Stimulated activated CD4-positive, alpha-beta T cell treated with anti-CD3 and anti-CD28 coated beads, Interleukin-15, amount 100 ng/mL, for 1 hour (primary cell): ENCODE measurements around the gene FOXB2.
"Not testable (repeated sequence)": the region's sequence is repeated elsewhere in the genome, so short reads cannot be mapped to it uniquely, and the experiment has no call there.

ENCODE experiments used
- DNase-seq, 2 donors: peaks; one replicate each; pipeline ENCODE4 v3.0.0-alpha.2; 2020; ENCODE audit warnings: low read depth in 1 of 2, low spot score in 1 of 2

The FOXB2 gene

DNA sequence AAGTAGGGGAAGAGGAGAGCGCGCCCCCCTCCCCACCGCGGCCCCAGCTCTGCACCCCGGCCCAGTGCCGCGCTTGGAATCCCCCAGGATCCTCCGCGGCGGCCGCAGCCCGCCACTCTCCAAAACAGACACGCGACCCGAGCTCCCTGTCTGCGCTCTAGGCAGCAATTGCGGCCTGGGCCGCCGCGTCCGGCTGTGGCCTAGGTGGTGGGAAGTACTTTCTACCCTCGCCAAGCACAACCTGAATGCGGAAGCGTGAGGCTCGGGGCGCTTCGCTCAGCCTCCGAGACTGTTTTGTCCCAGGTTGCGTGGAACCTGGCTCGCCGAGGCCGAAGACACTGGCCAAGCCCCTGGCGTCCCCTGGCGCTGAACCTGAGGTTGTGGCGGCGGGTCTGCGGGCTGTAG, 3.3 kb upstream of the FOXB2 start:
- no peak for DNase-seq

DNA sequence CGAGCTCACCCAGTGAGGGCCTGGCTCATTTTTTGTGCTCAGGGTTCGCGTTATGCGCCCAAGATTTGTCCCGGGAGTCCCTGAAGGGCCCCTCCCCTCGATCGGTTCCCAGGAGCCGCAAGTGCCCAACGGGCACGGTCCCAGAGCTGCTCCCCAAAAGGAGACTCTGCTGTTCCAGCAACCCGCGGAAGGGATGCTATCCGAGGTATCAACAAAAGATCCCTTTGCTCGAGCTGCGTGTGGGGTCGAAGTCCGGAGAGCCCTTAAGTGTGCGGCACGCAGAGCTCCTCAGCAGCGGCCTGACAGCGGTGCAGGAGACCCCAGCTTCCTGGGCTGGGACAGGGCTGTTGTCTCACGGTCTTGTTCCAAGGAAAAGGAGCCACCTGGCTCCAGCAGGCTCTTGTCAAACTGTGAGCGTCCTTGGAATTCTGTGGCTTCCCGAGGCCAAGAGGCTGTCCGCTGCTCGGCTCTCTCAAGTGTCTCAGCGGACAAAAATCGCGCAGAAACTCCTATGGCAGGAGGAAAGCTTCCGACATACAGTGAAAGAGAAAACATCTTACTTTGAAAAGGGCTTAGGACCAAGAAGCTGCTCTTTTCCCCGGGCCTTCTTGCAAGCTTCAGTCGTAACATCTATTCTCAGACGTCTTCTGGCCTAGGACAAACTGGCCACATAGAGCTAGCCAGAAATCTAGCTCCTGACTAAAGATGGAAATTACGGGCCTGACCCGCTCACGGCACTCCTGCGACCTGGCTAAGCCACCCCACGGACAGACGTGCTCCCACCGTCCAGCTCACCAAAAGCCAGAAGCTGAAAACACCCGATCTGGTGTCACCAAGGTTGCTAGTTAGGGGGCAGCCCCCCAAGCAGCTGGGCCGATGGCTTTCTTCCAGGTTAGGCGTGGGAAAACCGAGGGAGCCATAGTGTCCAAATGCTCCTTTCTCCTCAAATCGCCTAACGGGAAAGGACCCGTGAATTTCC, 2.6 kb upstream of the FOXB2 start:
- DNase-seq: no peak

DNA sequence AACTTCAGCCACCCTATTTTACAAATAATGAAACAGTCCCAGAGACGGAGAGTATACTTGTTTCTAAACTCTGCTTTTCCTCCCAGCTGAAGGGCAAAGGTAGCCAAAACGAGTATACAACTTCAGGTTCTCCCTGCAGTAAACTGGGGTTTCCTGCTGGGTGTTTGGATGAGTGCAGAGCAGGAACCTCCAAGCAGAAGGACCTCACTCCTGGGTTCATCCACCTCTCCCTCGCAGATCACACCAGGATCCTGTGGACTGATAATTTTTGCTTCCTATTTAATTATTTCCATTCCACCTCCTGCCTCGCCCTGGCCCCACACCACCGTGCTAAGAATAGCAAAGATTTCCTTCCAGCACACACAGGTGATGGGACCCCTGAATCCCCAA, 2.0 kb upstream of the FOXB2 start:
- DNase-seq: no peak

DNA sequence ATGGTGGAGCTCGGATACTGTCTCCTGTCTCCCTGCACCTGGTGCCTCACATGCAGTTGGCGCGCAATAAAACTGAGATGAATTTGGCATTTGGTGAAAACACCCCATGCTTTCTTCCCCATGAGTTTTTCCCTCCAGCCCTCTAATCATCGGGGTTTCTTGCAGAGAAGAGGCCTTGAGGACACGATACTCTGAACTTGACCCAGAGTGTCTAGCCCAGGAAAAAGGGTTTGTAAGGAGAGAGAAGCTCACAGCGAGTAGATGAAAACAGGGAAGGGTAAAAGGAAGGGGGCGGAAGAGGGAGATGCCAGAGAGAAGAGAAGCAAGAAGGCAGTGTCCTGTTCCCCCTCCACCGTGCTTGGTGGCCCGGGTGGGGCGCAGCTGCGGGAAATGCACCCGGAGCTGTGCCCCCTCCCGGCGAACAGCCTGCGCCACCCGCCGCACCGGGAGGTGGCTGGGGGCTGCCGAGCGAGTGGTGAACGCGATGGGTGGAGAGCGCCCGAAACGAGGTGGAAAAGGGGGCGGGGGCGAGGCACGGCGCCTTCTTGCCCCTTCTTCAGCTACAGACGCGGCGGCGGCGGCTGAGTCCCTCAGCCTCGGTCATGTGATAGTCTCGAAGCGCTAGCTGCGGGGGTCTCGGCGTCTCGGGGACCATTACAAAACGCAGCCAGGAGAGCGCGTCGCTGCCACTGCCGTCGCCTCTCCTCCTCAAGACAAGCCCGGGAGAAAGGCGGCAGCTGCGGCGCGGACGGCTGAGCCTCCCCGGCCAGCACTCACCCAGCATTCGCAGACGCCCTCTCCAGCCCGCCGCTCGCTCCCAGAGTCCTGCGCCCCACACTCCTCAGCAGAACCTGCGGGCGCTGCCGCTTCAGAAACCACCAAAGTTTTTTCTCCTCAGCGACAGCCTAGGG, 1.1 kb upstream of the FOXB2 start:
- DNase-seq: no peak

DNA sequence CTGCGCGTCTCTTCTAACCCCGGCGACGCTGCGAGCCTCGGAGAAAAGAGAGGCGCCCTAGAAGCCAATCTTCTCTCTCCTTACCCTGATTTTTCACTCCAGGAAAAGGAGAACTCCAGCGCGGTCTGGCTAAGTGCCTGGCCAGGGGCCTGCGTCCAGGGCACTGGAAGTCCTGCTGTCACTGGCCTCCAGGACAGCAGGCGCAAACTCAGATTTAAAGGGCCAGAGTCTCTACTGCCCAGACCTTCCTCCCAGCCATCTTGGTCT, 553 bp upstream of the FOXB2 start:
- DNase-seq: no peak

DNA sequence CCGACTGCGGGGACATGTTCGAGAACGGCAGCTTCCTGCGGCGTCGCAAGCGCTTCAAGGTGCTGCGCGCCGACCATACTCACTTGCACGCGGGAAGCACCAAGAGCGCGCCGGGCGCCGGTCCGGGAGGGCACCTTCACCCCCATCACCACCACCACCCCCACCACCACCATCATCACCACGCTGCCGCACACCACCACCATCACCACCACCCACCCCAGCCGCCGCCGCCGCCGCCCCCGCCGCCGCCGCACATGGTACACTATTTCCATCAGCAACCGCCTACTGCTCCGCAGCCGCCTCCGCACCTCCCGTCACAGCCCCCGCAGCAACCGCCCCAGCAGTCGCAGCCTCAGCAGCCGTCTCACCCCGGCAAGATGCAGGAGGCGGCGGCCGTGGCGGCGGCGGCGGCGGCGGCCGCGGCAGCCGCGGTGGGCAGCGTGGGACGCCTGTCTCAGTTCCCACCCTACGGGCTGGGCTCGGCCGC, 514 bp downstream of the FOXB2 start:
- DNase-seq: no peak

DNA sequence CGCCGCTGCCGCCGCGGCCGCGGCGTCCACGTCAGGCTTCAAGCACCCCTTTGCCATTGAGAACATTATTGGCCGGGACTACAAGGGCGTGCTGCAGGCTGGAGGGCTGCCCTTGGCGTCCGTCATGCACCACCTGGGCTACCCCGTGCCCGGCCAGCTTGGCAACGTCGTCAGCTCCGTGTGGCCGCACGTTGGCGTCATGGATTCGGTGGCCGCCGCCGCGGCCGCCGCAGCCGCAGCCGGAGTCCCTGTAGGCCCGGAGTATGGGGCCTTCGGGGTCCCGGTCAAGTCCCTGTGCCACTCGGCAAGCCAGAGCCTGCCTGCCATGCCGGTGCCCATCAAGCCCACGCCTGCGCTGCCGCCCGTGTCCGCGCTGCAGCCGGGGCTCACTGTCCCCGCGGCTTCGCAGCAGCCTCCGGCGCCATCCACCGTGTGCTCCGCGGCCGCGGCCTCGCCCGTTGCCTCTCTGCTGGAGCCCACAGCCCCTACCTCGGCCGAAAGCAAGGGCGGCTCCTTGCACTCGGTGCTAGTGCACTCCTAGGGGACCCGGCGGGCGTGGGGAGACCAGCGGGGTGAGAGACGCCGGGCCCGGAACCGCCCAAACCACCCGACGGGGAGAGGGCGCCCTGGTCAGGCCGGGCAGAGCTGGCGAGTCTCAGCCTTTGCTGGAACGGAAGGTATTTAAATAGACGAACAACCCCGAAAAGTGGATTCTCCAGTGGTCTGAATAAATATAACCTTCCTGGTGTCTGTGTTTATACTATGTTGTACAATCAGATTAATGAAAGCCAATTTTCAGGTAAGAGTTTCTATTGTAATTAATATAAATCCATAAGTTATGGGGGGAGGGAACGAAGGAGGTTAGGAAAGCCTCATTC, 1.2 kb downstream of the FOXB2 start:
- DNase-seq: no peak

DNA sequence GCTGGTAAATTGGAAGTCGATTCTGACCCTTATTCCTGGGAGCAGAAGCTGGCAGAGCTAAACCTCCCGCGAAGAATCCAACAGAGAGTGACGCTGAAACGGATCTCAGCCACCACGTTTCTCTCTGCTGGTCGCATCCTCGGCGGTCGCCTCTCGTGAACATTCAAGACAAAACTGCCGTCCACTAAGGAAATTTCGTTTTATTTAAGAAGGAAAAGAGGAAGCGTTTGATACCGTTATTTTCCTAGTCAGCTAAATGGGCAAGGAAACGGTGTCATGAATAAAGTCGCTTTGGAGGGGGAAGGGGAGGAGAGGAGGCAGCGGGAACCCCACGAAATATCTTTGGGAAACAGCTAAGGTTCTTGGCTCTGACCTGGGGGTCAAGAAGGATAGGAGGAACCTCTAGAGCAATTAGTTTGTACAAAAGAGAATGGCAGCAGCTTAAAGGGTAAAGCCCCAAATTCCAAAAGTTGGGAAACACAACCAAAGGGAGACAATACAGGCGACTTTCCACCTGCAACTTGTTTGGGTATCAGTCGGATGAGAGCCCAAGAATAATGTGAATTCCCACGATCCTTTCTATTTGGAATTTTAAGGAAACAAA, 1.9 kb downstream of the FOXB2 start:
- DNase-seq: no peak

DNA sequence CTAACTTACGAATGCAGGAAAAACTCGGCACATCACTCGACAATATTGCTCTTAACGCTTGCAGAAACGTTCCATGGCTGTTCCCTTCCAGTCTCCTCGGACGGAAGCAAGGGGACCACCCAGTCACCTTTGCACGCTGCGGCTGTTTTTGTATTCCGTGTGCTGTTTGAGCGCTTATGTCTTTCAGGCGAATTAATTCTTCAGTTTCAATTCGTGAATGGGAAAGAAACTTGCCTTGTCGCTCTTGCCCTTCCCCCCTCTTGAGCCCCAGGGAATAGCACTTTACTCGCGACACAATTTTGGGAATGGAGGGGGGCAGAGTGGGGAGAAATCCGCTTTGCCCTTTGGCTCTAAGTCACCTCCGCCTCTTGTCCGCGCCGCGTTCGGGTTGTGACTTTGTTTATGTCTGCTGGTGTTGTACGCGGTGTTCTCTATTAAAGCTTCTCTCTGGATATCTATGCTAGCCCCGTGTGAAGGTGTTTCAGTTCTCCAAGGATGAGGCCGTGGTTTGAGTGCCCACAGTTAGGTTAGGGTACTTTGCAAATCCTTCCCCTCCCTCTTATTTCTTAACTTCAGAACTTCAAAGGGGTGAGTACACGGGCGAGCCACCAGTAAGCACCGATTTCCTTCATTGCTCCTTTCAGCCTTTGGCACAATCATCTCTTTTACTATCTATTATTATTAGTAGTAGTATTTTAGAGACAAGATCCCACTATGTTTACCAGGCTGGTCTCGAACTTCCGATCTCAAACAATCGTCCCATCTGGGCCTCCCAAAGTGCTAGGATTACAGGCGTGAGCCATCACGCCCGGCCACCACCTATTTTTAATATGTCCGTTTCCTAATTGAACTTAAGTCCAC, 2.7 kb downstream of the FOXB2 start:
- DNase-seq: no peak

DNA sequence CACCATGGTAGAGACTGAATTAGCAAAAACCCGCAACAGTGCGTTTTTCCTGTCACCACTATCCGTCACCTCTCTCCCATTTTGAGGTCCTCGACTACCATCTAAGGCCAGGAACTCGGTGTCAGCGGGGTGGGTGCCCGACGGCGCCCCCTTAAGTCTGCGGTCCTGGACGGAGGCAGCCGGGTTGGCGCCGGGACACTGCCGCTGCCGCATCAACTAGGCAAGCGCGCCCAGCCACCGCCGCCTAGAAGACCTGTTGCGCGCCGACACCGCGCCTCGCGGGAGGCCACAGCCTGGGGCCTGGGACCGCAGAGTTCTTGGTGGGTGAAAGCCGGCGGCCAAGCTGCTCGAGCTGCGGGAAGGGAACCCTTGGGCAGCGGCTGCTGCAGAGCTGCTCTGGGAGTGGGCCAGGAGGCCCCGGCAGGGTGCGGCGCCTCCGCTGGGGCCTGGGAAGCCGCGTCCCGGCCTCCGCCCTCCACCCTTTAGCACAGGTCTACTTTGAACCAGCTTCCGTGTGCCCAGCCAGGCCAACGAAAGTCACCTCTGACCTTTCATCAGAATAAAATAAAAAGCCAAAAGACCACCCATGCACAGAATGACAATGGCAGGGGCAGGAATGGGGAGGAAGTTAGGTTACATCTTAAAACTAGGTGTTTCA, 3.5 kb downstream of the FOXB2 start:
- DNase-seq: no peak

DNA sequence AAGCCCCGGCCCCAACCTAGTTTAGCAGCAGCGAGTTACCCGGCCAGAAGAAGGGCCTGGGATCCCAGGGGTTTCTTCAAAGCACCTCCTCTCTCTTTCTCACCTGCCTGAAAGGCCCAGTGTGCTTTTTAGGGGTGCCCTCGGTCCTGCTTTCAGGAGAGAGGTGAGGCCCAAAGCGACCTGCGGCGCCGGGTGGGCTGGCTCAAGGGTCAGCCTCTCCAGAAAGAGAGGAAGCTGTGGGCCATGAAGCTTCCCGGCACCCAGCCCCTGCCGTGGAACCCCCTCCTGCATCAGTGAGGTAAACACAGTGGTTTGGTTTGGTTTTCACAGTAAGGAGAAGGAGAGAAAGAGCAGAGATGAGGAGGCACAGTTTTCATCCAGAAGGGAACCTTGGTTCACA, 4.3 kb downstream of the FOXB2 start:
- DNase-seq: no peak

DNA sequence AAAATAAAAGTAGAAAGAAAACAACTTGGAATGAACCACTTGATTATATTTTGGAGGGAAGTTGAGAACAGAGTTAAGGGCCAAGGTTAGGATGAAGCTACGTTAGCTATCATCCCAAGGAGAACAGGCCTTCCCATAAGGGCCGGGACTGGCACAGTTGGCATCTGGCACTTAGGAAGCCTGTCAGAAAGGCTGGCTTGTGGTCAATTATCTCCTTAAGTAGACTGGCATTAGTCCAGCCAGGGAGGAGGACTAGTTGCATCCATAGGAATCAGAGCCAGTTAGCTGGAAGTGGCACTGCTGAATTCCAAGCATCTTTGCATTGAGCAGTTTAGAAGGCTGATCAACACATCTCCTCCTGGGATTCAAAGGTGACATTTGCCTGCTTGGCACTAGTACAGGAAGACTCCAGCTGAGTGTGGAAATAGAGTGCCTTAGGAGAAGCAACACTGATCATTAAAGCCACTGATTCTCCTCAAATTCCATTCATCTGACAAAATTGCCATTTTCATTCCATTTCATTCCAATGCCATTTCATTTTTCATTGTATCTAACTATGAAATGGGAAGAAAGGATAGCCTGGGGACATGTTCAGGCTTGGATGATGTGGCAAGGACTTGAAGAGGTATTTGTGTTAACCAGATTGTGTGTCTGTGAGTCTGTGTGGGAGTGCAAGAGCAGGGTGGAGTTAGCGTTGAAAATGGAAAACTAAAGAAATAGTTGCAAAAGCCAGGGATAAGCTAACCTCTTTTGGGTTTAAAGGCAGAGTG, 5.5 kb downstream of the FOXB2 start:
- DNase-seq: no peak

DNA sequence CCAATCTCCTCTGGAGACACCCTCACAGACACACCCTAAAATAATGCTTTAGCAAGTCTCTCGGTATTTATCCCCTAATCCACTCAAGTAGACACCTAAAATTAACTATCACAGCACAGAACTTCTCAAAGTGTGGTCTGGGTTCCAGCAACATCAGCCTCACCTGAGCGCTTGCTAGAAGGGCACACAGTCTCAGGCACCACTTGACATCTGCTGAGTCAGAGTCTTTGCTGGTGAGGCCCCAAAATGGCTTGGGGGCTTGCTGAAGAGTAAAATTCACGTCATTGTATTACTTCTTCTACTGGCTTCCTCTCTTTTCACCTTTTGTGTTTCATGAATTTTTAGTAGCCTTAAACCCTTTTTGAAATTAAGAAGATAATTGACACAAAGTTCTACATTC, 9.0 kb downstream of the FOXB2 start:
- DNase-seq: no peak

DNA sequence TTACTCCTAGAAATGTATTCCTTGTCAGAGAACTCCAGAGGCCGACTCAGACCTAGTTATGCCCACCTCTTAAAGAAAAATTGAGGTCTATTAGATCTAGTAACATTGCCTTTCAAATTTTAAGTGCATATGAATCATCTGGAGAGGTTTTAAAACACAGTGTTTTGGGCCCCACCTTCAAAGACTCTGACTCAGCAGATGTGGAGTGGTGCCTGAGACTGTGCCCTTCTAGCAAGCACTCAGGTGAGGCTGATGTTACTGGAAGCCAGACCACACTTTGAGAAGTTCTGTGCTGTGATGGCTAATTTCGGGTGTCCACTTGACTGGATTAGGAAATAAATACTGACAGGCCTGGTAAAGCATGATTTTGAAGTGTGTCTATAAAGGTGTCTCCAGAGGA, 10.6 kb downstream of the FOXB2 start:
- no peak for DNase-seq

DNA sequence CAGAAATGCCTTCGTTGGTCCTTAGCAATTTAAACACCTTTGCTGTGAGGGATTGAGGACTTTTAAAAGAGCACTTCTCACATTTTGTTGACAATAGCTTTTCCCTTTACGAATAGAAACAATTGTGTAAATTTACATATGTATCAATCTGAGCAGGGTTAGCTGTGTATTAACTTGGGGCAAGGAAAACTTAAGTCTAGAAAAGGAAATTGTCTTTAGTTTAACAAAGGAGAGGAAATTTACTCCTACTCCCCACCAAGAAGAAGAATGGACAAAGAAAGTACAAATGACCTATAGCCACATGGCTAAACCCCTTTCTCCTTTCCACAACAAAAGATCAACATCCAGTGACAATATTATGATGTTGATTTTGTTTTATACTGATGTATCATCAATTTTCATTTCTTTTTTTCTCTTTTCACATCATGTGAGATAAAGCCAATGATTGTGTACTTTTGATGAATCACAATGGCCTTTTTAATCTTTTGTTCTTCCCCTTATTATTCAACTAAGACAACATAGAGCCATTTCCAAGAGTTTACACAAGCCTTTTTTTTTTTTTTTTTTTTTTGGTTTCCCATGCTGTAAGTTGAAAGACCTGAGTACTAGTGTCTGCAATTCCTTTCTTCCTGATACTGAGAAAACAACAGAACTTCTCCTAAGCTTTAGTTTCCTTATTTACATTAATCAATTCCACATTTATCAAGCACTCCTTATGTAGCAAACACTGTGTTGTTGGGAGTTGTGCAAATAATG, 19.0 kb downstream of the FOXB2 start:
- DNase-seq: no peak

DNA sequence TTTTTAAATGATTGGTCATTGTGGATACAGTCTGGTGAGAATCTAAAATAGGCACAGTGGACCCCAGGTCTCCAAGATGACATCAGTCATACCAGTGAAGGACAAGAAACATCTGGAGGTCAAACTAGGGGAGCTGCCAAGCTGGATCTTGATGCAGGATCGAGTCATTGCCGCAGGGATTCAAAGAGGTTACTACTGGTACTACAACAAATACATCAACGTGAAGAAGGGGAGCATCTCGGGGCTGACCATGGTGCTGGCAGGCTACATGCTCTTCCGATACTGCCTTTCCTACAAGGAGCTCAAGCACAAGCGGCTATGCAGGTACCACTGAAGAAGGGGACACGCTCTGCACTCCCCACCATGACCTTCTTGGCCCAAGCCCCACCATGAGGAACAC, 20.9 kb downstream of the FOXB2 start:
- no peak for DNase-seq

DNA sequence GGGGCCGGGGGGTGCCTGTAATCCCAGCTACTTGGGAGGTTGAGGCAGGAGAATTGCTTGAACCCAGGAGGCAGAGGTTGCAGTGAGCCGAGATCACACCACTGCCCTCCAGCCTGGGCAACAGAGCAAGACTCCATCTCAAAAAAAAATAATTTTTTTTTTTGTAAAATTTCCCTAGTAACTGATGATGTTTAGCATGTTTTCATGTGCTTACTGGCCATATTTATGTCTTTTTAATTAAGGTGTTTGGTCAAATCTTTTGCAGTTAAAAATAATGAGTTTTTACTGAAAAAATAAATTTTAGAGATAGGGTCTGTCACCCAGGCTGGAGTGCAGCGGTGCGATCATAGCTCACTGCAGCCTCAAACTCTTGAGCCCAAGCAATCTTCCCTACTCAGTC, 24.3 kb downstream of the FOXB2 start:
- not testable (repeated sequence) for DNase-seq

DNA sequence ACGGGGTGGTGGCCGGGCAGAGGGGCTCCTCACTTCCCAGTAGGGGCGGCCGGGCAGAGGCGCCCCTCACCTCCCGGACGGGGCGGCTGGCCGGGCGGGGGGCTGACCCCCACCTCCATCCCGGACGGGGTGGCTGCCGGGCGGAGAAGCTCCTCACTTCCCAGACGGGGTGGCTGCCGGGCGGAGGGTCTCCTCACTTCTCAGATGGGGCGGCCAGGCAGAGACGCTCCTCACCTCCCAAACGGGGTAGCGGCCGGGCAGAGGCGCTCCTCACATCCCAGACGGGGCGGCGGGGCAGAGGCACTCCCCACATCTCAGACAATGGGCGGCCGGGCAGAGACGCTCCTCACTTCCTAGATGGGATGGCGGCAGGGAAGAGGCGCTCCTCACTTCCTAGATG, 41.2 kb downstream of the FOXB2 start:
- not testable (repeated sequence) for DNase-seq
